SU-DHL-6 (cell line): Measurements from ENCODE around the gene FYB1.
"Not testable (repeated sequence)": the region's sequence is repeated elsewhere in the genome, so short reads cannot be mapped to it uniquely, and the experiment has no call there.

ENCODE experiments used
- H2AFZ ChIP-seq: fragments of 200-600 bp; sonication (generic); 2 replicates; pipeline ENCODE4 v1.6.1; 2014; ENCODE audit warnings: low read depth, mild to moderate bottlenecking, moderate library complexity, mixed read lengths, antibody characterized with exemption, low read length; ENCODE audit not compliant: severe bottlenecking
- H3F3A ChIP-seq: fragments of 200-600 bp; shearing (Covaris generic); 2 replicates; pipeline ENCODE4 v1.6.0; 2016; ENCODE audit warnings: antibody characterized with exemption, mild to moderate bottlenecking; ENCODE audit not compliant: insufficient read depth
- H3K27ac ChIP-seq: fragments of 200-600 bp; sonication (generic); 2 replicates; pipeline ENCODE4 v1.5.1; 2016; ENCODE audit warnings: low read depth, mild to moderate bottlenecking, low read length, moderate library complexity, mixed read lengths
- H3K27me3 ChIP-seq: fragments of 200-600 bp; sonication (generic), shearing (Covaris generic); 2 replicates; pipeline ENCODE4 v1.6.0; 2014; ENCODE audit warnings: mild to moderate bottlenecking, low read length
- H3K36me3 ChIP-seq: fragments of 200-600 bp; sonication (generic); 2 replicates; pipeline ENCODE4 v1.6.1; 2014; ENCODE audit warnings: mild to moderate bottlenecking, low read length, mixed read lengths
- H3K4me2 ChIP-seq: fragments of 300-600, 200-600 bp; shearing (Covaris generic), sonication (generic); 2 replicates; pipeline ENCODE4 v1.6.0; 2014; ENCODE audit warnings: low read length, low read depth, mild to moderate bottlenecking; ENCODE audit not compliant: poor library complexity, severe bottlenecking
- H3K4me3 ChIP-seq: fragments of 200-600 bp; sonication (generic); 2 replicates; pipeline ENCODE4 v1.5.1; 2014; ENCODE audit warnings: antibody characterized with exemption, low read length, mild to moderate bottlenecking, mixed read lengths; ENCODE audit not compliant: insufficient read depth, poor library complexity, severe bottlenecking
- H3K79me2 ChIP-seq: fragments of 200-600 bp; sonication (generic); 2 replicates; pipeline ENCODE4 v1.6.1; 2014; ENCODE audit warnings: mild to moderate bottlenecking, low read length, moderate library complexity; ENCODE audit not compliant: insufficient read depth
- H3K9ac ChIP-seq: fragments of 200-600 bp; sonication (generic); 2 replicates; pipeline ENCODE4 v1.7.0; 2014; ENCODE audit warnings: mild to moderate bottlenecking, low read length
- H3K9me2 ChIP-seq: fragments of 200-600 bp; sonication (generic); replicated peaks from 2 replicates; pipeline ENCODE4 v1.6.1; 2014; ENCODE audit warnings: low read length; ENCODE audit not compliant: insufficient read depth
- H3K9me3 ChIP-seq: fragments of 200-600 bp; sonication (generic); 2 replicates; pipeline ENCODE4 v1.6.1; 2014; ENCODE audit warnings: low read length, mixed read lengths; ENCODE audit not compliant: insufficient read depth
- H4K20me1 ChIP-seq: fragments of 200-600 bp; sonication (generic); 2 replicates; pipeline ENCODE4 v1.6.1; 2014; ENCODE audit warnings: low read depth, mild to moderate bottlenecking, antibody characterized with exemption, low read length, moderate library complexity, mixed read lengths
- CTCF ChIP-seq: fragments of 200-600 bp; sonication (generic); IDR thresholded peaks from one replicate; pipeline ENCODE4 v1.5.1; 2017; ENCODE audit warnings: antibody characterized with exemption, mild to moderate bottlenecking, low read length, moderate library complexity; ENCODE audit not compliant: insufficient read depth, poor library complexity, severe bottlenecking
- EZH2phosphoT487 ChIP-seq: fragments of 200-600 bp; sonication (generic), shearing (Covaris generic); conservative IDR thresholded peaks from 2 replicates; pipeline ENCODE4 v1.6.1; 2018; ENCODE audit warnings: mild to moderate bottlenecking, antibody characterized with exemption, low read length, moderate library complexity, mixed read lengths

The FYB1 gene

GRCh38 chr5:39225405-39226099 lies 6.2 kb upstream of the FYB1 start:
- Histone ChIP-seq H3K27ac (no peak overlapping the region), H3K4me2 (no peak overlapping the region)

GRCh38 chr5:39224196-39224761 lies 4.9 kb upstream of the FYB1 start:
- Histone ChIP-seq H2AFZ (no peak overlapping the region), H3K4me2 (no peak overlapping the region), H3K79me2 (no peaks in the 10 kb centered on the region), H3K27ac (no peak overlapping the region), H3K9me3 (no peaks in the 10 kb centered on the region), H3K9me2 (no peaks in the 10 kb centered on the region), H3K4me3 (no peak overlapping the region), H3F3A (no peaks in the 10 kb centered on the region), H3K27me3 (no peaks in the 10 kb centered on the region), H3K9ac (no peak overlapping the region), H4K20me1 (no peaks in the 10 kb centered on the region), H3K36me3 (no peaks in the 10 kb centered on the region)
- TF ChIP-seq CTCF = no peak
- TF ChIP-seq EZH2phosphoT487 = no peak

More at GRCh38 chr5:39225405-39226099, 6.2 kb upstream of the FYB1 start:
- Histone ChIP-seq H3K4me3 (no peak overlapping the region), H4K20me1 (no peaks in the 10 kb centered on the region), H3K9me3 (no peaks in the 10 kb centered on the region), H3K9ac (no peak overlapping the region), H2AFZ (no peak overlapping the region), H3K36me3 (no peaks in the 10 kb centered on the region), H3K9me2 (no peaks in the 10 kb centered on the region), H3K79me2 (no peaks in the 10 kb centered on the region), H3F3A (no peaks in the 10 kb centered on the region), H3K27me3 (no peaks in the 10 kb centered on the region)
- TF ChIP-seq CTCF = no peak
- no peak for TF ChIP-seq EZH2phosphoT487

GRCh38 chr5:39223565-39224156 lies 4.3 kb upstream of the FYB1 start:
- Histone ChIP-seq H4K20me1 (no peaks in the 10 kb centered on the region), H3K4me2 (no peak overlapping the region), H3K9ac (no peak overlapping the region), H3F3A (no peaks in the 10 kb centered on the region), H3K9me3 (no peaks in the 10 kb centered on the region), H3K27me3 (no peaks in the 10 kb centered on the region), H3K4me3 (no peak overlapping the region), H3K27ac (no peak overlapping the region), H3K36me3 (no peaks in the 10 kb centered on the region), H3K9me2 (no peaks in the 10 kb centered on the region), H2AFZ (no peak overlapping the region), H3K79me2 (no peaks in the 10 kb centered on the region)
- no peak for TF ChIP-seq CTCF
- no peak for TF ChIP-seq EZH2phosphoT487

GRCh38 chr5:39221671-39222070 lies 2.3 kb upstream of the FYB1 start:
- not testable (repeated sequence) for H2AFZ ChIP-seq, H3K4me3 ChIP-seq, H3F3A ChIP-seq, H3K27ac ChIP-seq, H3K27me3 ChIP-seq, H3K79me2 ChIP-seq, H4K20me1 ChIP-seq, H3K9me2 ChIP-seq, H3K4me2 ChIP-seq, H3K9me3 ChIP-seq, H3K36me3 ChIP-seq, H3K9ac ChIP-seq
